Activated CD8-positive, alpha-beta memory T cell treated with anti-CD3 and anti-CD28 coated beads, Interleukin-2, amount 50 U/mL, for 1 hour (primary cell): ENCODE data around the gene TMEM132D.
"Not testable (repeated sequence)": the region's sequence is repeated elsewhere in the genome, so short reads cannot be mapped to it uniquely, and the experiment has no call there.

Experiments used
- DNase-seq: peaks from one replicate; pipeline ENCODE4 v3.0.0-alpha.2; 2020; ENCODE audit errors: extremely low read depth

Gene TMEM132D

GRCh38 chr12:129237881-129238280 lies 665.9 kb downstream of the TMEM132D start:
- DNase-seq = no peak

- no peak for DNase-seq
Measured at GRCh38 chr12:129234209-129234608, 669.6 kb downstream of the TMEM132D start.

- DNase-seq = no peak
Measured at GRCh38 chr12:129231491-129231890, 672.3 kb downstream of the TMEM132D start.

- no peak for DNase-seq
Measured at GRCh38 chr12:129230995-129231394, 672.8 kb downstream of the TMEM132D start.

GRCh38 chr12:129226851-129227250 lies 677.0 kb downstream of the TMEM132D start:
- DNase-seq = no peak

DNA sequence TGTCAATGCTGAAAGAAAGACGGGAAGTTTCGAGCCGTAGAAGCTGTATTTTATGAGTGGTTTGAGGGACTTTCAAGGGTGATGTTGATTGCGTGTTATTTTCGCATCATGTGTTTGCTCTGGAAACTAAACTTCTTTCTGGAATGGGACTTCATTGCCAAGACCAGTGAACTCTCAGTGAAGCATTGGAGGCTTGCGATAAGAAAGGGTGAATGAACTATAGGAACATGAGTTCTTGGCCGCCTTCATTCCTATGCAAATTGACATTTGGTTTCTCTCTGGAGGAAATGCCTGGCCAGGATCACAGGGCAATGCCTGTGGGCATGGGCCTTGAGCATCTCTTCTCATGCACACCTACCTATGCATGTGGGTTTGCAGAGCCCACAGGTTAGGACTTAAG lies 677.8 kb downstream of the TMEM132D start:
- no peak for DNase-seq

DNA sequence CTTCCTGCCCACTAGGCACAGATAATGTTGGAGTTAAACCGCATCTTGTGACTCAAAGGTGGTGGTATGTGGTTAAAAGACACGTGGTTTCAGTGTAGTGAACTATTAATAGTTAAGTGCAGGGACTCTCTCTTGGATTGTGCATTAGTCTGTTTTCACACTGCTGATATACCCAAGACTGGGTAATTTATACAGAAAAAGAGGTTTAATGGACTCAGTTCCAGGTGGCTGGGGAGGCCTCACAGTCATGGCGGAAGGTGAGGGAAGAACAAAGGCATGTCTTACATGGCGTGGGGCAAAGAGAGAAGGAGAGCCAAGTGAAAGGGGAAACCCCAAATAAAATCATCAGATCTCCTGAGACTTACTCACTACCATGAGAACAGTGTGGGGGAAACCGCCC lies 688.3 kb downstream of the TMEM132D start:
- DNase-seq = no peak

DNA sequence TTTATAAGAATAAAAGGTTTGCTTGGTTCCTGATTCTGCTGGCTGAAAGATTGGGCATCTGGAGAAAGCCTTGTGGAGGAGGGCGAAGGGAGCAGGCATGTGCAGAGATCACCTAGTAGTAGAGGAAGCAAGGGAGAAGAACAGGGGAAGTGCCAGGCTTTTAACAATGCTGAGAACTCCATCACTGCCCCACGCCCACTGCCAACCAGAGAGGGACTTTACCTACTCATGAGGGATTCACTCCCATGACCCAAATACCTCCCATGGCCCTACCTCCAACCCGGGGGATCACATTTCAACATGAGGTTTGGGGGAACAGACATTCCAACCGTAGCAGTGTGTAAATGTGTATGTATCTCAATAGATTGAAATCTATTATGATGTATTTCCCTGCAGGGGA lies 690.3 kb downstream of the TMEM132D start:
- DNase-seq = no peak

DNA sequence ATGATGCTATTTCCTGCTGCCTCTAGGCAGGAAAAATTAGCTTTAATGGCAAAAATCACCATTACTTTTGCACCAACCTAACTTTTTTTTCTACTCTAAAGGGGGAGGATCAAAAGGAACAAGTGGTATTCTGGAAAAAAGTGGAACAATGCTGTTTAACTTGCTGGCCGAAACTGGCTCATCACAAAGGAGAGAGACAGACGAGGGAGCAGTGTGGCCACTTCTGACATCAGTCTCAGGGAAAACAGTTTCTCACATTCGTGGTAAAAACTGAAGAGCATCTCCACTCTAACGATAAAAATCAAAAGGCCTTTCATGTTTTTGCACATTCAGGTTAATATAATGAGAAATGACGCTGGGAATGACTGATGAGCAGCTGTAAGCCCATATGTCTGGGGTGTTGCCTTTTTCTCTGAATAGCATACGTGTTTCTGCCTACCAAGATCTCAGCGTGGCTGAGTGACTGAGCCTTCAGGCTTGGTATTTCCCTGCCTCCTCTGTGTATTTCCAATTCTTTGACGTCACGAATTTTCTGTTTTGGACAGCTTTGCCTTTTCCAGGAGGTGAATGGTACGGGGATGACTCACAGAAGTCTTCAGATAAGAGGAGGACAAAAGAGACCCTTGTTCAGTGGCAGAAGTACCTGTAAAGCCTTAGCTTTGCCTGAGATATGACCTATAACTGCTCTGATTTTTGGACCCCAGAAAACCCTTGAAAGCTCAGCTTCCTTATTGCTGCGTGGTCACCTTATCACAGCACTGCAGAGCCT lies 691.8 kb downstream of the TMEM132D start:
- DNase-seq = no peak

DNA sequence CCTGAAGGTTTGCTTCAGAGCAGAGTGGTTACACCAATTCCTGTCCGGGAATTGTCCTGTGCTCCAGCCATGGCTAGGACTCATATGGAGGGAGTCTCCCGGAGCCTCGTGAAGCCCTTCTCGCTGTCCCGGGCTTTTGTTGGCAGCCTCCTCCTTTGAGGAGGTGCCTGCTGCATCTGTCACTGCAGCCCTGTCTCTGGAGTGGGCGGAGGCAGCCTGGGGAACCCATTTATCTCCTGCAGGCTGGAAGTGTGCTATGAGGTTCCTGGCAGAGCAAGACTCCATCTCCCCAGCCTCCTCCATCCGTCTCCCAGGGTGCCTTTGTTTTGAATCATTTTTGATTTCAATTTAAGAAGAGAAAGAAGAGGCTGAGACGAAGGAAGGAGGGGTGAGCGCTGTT lies 695.3 kb downstream of the TMEM132D start:
- DNase-seq = no peak

GRCh38 chr12:129207084-129207483 lies 696.7 kb downstream of the TMEM132D start:
- no peak for DNase-seq

DNA sequence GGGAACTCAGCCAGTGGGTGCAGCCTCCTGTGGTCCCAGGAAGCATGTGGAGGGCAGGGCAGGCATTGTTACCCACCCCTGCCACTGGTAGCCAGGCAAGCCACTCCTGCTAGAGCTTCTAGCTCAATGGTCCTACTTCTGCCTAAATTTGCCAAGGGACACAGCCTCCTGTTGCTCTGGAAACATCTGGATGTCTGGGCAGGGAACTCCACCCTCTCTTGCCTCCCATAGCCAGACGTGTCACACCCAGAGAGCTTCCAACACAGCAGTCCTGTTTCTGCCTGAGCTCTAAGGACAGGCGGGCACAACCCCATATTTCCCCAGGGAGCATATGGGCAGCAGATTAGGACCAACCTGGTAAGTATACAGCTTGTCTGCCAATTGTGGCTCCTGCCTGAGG lies 700.4 kb downstream of the TMEM132D start:
- DNase-seq = no peak

DNA sequence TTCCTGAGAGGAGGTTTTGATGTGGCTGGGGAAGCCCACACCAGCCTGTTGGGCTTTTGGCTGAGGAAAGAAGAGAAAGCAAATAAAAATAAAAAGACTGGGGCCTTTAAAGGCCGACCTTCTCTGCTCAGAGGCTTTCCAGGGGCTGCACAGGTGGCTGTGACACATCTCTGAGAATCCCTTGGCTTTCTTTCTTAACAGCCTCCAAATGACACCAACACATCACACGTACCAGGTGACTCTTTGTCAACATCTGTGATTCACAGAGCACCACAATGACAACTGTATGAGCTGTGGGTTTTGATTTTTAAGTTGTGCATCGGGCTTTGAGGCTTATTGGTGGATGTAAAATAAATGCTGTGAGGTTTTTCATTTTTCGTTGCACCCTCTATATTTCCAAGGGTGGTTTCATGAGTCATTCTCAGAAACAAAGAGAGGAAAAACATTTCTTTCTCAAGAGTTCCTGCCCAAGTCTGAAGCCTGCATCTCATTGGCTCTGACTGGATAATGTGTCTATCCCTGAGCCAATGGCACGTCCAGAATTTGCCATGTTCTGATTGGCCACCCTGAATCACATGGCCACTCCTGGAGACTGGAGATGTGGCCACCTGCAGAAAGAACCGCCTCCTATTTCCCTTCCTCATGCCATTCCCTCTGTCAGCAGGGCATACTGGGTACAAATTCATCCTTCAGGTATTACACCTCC lies 701.6 kb downstream of the TMEM132D start:
- no peak for DNase-seq

- no peak for DNase-seq
Measured at GRCh38 chr12:129201029-129201428, 702.8 kb downstream of the TMEM132D start.

- no peak for DNase-seq
Measured at GRCh38 chr12:129200576-129200975, 703.2 kb downstream of the TMEM132D start.

- DNase-seq = no peak
Measured at GRCh38 chr12:129196927-129197326, 706.9 kb downstream of the TMEM132D start.

- DNase-seq = no peak
Measured at GRCh38 chr12:129195081-129195480, 708.7 kb downstream of the TMEM132D start.

DNA sequence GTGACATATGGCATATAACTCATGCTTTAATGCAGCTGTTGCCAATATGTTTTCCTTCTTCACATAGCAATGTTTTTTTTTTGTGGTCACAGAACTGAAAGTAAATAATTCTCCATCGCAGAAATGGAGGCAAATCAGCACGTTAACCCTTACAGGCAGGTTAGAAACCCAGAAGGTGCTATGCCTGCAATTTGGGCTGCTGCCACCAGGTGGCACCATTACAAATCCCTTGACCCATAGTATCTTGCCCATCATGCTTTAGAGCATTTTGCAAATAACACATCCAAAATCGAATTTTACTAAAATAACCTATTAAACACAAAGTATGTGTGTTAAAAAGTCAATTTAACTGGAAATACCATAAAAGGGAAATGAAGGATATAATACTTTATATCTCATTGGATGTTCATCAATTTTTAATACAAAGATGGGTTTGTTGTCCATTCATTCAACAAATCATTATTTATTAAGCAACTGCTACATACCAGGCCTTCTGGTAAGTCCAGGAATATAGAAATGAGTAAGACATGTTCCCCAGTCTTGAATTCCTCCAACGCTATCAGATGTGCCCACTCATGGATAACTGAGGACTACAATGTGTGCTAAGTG lies 710.5 kb downstream of the TMEM132D start:
- DNase-seq = no peak

DNA sequence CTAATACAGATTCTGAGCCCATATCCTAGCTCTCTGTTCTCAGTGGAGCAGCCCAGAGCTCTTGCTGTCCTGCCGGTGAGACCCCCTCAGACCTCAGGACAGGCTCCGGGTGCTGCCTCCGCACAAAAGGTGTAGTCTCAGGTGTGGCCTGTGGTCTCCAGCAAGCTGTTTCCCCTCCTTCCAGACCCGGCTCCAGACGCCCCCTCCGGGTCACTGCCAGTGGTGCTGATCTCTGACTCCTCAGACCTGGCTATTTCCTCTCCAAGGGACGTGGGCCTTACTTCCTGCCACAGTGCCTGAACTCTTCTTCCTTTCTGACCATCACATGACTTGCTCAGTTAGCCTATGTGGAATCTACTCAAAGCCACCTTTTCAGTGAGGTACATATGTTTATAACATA lies 713.0 kb downstream of the TMEM132D start:
- DNase-seq = no peak

DNA sequence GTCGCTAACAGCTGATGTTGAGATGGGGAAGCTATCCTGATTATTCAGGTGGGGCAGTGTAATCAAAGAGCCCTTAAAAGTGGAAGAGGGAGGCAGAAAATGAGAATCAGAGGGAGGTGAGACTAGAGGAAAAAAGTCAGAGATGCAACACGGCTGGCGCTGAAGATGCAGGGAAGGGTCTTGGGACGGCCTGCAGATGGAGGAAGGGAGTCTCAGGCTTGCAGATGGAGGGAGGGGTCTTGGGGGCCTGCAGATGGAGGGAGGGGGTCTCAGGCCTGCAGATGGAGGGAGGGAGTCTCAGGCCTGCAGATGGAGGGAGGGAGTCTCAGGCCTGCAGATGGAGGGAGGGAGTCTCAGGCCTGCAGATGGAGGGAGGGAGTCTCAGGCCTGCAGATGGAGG lies 713.9 kb downstream of the TMEM132D start:
- not testable (repeated sequence) for DNase-seq

DNA sequence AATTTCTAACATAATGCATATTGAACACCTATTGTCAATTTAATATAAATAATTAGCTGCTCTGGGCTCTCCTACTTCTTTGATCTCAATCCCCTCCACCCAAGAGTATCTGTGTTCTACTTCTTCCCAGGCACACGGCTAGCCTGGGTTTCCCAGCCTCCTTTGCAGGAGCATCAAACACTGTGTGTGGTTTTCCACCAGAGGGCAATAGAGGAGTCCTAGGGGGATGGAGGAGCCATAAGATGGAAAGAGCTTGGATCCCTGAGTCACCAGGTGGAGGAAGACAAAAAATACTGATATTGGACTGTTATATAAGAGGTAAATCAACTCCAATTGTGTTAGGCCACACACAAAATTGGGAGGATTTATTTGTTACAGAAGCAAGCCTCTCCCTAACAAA lies 716.9 kb downstream of the TMEM132D start:
- no peak for DNase-seq

DNA sequence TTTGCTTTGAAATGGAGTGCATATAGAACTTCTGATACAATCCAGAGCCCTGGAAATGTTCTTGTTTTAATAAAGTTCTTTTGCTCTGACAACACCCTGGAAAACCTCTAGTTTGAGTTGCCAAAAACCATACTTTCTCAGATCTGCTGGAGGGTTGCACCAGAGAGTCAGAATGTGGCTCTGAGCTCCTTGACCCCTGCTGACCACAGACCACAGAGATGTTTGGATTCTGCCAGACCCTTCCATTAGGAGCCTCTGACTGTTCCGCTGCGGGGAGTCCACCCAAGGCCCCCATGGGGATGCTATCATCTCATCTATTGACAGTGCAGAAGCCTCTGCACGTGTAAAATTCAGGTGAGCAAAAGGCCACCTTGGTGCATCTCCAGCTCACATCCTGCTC lies 718.0 kb downstream of the TMEM132D start:
- no peak for DNase-seq
